HCT116 (cell line): ENCODE results near the gene TRNAU1AP.

Experiments
- EZH2phosphoT487 ChIP-seq: fragments of 200-600 bp; IDR thresholded peaks from 2 replicates; pipeline ENCODE4 v1.6.1; 2018; ENCODE audit warnings: antibody characterized with exemption, borderline replicate concordance
- POLR2A ChIP-seq: IDR thresholded peaks from 2 replicates; pipeline ENCODE4 v1.7.0; 2011; ENCODE audit warnings: borderline replicate concordance; ENCODE audit not compliant: insufficient read depth, insufficient read length; ENCODE audit errors: extremely low read depth
- RAD21 ChIP-seq: IDR thresholded peaks from 2 replicates; pipeline ENCODE4 v1.6.1; 2012; ENCODE audit warnings: low read depth, mild to moderate bottlenecking
- TF ChIP-seq, protein P1 (sequence below), 3 experiments: fragments of 200-600 bp in 1 of 3; sonication (generic) in 1 of 3; IDR thresholded peaks in 2 of 3; conservative IDR thresholded peaks in 1 of 3; 2 replicates each; pipeline ENCODE4 v1.5.1; 2012 to 2017; ENCODE audit warnings: low read depth in 2 of 3, low read length in 2 of 3, antibody characterized with exemption in 1 of 3, borderline replicate concordance in 1 of 3, control low read depth in 1 of 3, mild to moderate bottlenecking in 1 of 3, mixed read lengths in 1 of 3, mixed run types in 1 of 3, moderate library complexity in 1 of 3; ENCODE audit not compliant: insufficient read depth in 1 of 3
- TF ChIP-seq, protein P2 (sequence below): IDR thresholded peaks from 2 replicates; pipeline ENCODE4 v1.6.1; 2012
- TF ChIP-seq, protein P3 (sequence below): IDR thresholded peaks from 2 replicates; pipeline ENCODE4 v1.6.1; 2012; ENCODE audit warnings: low read depth
- TF ChIP-seq, protein P4 (sequence below): IDR thresholded peaks from 2 replicates; pipeline ENCODE4 v1.6.1; 2011; ENCODE audit warnings: mild to moderate bottlenecking, low read length, moderate library complexity; ENCODE audit not compliant: insufficient replicate concordance; ENCODE audit errors: extremely low read depth

DNA sequence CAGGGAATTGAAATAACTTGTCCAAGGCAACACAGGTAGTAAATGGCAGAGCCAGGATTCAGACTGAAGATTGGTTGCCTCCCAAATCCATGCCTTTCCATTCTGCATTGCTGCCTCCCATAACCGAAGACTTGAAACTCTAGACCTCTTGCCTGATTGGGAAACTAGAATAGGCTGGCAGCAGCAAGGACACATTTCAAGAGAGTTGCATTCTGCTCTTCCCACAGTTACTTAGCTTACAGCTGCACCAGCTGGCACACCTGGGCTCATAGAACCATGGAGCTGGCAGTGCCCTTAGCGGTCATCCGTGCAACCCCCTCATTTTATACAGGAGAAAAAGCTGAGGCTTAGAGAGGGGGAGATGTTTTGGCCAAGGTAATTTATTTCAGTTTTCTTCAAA is 8.0 kb downstream of the TRNAU1AP start:
- TF ChIP-seq, protein P1, sequence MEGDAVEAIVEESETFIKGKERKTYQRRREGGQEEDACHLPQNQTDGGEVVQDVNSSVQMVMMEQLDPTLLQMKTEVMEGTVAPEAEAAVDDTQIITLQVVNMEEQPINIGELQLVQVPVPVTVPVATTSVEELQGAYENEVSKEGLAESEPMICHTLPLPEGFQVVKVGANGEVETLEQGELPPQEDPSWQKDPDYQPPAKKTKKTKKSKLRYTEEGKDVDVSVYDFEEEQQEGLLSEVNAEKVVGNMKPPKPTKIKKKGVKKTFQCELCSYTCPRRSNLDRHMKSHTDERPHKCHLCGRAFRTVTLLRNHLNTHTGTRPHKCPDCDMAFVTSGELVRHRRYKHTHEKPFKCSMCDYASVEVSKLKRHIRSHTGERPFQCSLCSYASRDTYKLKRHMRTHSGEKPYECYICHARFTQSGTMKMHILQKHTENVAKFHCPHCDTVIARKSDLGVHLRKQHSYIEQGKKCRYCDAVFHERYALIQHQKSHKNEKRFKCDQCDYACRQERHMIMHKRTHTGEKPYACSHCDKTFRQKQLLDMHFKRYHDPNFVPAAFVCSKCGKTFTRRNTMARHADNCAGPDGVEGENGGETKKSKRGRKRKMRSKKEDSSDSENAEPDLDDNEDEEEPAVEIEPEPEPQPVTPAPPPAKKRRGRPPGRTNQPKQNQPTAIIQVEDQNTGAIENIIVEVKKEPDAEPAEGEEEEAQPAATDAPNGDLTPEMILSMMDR (IDR thresholded peaks at IDR 0.05 in 2 of 3, conservative IDR thresholded peaks at IDR 0.05 in 1 of 3; ENCODE audit: borderline replicate concordance in 1 of 3, insufficient read depth in 1 of 3, low read depth in 2 of 3, low read length in 2 of 3): no peak
- TF ChIP-seq POLR2A: no peak
- TF ChIP-seq, protein P2, sequence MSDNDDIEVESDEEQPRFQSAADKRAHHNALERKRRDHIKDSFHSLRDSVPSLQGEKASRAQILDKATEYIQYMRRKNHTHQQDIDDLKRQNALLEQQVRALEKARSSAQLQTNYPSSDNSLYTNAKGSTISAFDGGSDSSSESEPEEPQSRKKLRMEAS: no peak
- no peak for TF ChIP-seq RAD21
- TF ChIP-seq, protein P3, sequence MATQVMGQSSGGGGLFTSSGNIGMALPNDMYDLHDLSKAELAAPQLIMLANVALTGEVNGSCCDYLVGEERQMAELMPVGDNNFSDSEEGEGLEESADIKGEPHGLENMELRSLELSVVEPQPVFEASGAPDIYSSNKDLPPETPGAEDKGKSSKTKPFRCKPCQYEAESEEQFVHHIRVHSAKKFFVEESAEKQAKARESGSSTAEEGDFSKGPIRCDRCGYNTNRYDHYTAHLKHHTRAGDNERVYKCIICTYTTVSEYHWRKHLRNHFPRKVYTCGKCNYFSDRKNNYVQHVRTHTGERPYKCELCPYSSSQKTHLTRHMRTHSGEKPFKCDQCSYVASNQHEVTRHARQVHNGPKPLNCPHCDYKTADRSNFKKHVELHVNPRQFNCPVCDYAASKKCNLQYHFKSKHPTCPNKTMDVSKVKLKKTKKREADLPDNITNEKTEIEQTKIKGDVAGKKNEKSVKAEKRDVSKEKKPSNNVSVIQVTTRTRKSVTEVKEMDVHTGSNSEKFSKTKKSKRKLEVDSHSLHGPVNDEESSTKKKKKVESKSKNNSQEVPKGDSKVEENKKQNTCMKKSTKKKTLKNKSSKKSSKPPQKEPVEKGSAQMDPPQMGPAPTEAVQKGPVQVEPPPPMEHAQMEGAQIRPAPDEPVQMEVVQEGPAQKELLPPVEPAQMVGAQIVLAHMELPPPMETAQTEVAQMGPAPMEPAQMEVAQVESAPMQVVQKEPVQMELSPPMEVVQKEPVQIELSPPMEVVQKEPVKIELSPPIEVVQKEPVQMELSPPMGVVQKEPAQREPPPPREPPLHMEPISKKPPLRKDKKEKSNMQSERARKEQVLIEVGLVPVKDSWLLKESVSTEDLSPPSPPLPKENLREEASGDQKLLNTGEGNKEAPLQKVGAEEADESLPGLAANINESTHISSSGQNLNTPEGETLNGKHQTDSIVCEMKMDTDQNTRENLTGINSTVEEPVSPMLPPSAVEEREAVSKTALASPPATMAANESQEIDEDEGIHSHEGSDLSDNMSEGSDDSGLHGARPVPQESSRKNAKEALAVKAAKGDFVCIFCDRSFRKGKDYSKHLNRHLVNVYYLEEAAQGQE: no peak
- no peak for TF ChIP-seq EZH2phosphoT487
- TF ChIP-seq, protein P4, sequence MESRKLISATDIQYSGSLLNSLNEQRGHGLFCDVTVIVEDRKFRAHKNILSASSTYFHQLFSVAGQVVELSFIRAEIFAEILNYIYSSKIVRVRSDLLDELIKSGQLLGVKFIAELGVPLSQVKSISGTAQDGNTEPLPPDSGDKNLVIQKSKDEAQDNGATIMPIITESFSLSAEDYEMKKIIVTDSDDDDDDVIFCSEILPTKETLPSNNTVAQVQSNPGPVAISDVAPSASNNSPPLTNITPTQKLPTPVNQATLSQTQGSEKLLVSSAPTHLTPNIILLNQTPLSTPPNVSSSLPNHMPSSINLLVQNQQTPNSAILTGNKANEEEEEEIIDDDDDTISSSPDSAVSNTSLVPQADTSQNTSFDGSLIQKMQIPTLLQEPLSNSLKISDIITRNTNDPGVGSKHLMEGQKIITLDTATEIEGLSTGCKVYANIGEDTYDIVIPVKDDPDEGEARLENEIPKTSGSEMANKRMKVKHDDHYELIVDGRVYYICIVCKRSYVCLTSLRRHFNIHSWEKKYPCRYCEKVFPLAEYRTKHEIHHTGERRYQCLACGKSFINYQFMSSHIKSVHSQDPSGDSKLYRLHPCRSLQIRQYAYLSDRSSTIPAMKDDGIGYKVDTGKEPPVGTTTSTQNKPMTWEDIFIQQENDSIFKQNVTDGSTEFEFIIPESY: no peak
